DOHH2 (cell line): Measurements from ENCODE around the gene EFCAB12.

Experiments
- CTCF ChIP-seq: fragments of 200-600 bp; sonication (generic); IDR thresholded peaks from one replicate; pipeline ENCODE4 v1.5.1; 2014; ENCODE audit warnings: antibody characterized with exemption, mild to moderate bottlenecking, low read depth, low read length; ENCODE audit not compliant: poor library complexity, severe bottlenecking
- EZH2phosphoT487 ChIP-seq: fragments of 200-600 bp; sonication (generic); IDR thresholded peaks from 2 replicates; pipeline ENCODE4 v1.6.1; 2017; ENCODE audit warnings: borderline replicate concordance, mild to moderate bottlenecking, antibody characterized with exemption, low read length, moderate library complexity, mixed read lengths

- no peak for TF ChIP-seq CTCF
- no peak for TF ChIP-seq EZH2phosphoT487
Observed at GRCh38 chr3:129399895-129400357, 28.5 kb downstream of the EFCAB12 start.
